Cardiac muscle cell (in vitro differentiated cells and primary cell): ENCODE data around the gene CATSPERD. TPM values are rescaled to one million over a fixed set of nuclear protein-coding genes. Genes with fewer than 3 reads are reported as not detected.
"Not testable (repeated sequence)": the region's sequence is repeated elsewhere in the genome, so short reads cannot be mapped to it uniquely, and the experiment has no call there.

Source experiments
- DNase-seq, 2 donors: peaks; one replicate each; pipeline versions ENCODE4 v3.0.0 to v3.0.0-alpha.2; 2010 to 2017; ENCODE audit warnings: low read depth in 1 of 2, low spot score in 1 of 2
- H3K27ac ChIP-seq: fragments of 200-600 bp; sonication (generic); 2 replicates; pipeline ENCODE4 v1.5.1; 2016
- H3K27me3 ChIP-seq: fragments of 200-600 bp; sonication (generic); 2 replicates; pipeline ENCODE4 v1.6.0; 2016; ENCODE audit warnings: control low read depth
- H3K36me3 ChIP-seq: fragments of 200-600 bp; sonication (generic); 2 replicates; pipeline ENCODE4 v1.5.1; 2016; ENCODE audit warnings: control low read depth
- H3K4me1 ChIP-seq: fragments of 200-600 bp; sonication (generic); 2 replicates; pipeline ENCODE4 v1.8.1; 2017; ENCODE audit warnings: low read depth, mild to moderate bottlenecking, mixed run types
- H3K4me3 ChIP-seq: fragments of 200-600 bp; sonication (generic); 2 replicates; pipeline ENCODE4 v1.5.1; 2016; ENCODE audit warnings: mild to moderate bottlenecking
- H3K9me3 ChIP-seq: fragments of 200-600 bp; sonication (generic); 2 replicates; pipeline ENCODE4 v1.5.1; 2017; ENCODE audit warnings: low read depth, mild to moderate bottlenecking, control low read depth
- CTCF ChIP-seq: IDR thresholded peaks from 2 replicates; pipeline ENCODE4 v1.5.1; 2012; ENCODE audit warnings: low read depth, mild to moderate bottlenecking, low read length
- polyA plus RNA-seq: library from polyadenylated mRNA; unstranded; fragments of >200 nt; fragmentation: Nextera tagmentation; extraction: Ambion mirVana; gene quantifications from 2 replicates; pipeline ENCODE4 v1.2.1, GENCODE V29; 2016
- total RNA-seq: library from RNA; depleted of rRNA; stranded (reverse); fragments of >200 nt; gene quantifications from 2 replicates; pipeline ENCODE4 v1.2.3, GENCODE V29; 2016

The CATSPERD gene
- total and polyA plus RNA-seq, 2 experiments from 2014 or later: not detected

DNA sequence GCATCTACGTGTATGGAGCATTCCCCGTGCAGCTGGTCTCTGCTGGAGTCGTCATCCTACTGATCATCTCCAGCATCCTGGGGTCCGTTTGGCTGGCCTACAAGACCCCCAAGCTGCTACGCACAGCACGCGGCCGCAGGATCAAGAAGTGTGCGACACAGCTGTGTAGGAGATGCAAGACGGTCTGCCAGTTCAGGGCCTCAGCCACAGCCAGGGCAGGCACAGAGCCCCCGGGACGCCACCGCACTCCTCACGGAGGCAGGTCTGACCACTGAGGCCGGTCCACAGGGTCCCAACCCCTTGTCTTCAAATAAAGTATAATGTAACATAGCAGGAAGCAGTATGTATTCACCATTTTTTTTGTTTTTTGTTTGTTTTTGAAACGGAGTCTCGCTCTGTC is 58.0 kb downstream of the CATSPERD start:
- no peak for DNase-seq
- Histone ChIP-seq H3K4me1 (no peaks in the 10 kb centered on the region), H3K27me3 (no peaks in the 10 kb centered on the region), H3K27ac (no peak overlapping the region), H3K36me3 (no peaks in the 10 kb centered on the region), H3K9me3 (no peaks in the 10 kb centered on the region), H3K4me3 (no peak overlapping the region)
- no peak for TF ChIP-seq CTCF

- H3K4me3 ChIP-seq, H3K4me1 ChIP-seq, H3K9me3 ChIP-seq, DNase-seq, H3K27me3 ChIP-seq, H3K27ac ChIP-seq, H3K36me3 ChIP-seq: not testable (repeated sequence)
These were observed 60.5 kb downstream of the CATSPERD start for GRCh38 chr19:5780916-5781315.

- Histone ChIP-seq H3K4me1 (no peaks in the 10 kb centered on the region), H3K27me3 (no peaks in the 10 kb centered on the region), H3K27ac (no peak overlapping the region), H3K36me3 (peaks cover 5% of the 10 kb centered on the region), H3K9me3 (no peaks in the 10 kb centered on the region), H3K4me3 (no peak overlapping the region)
- DNase-seq: no peak
- TF ChIP-seq CTCF: no peak
These were observed 61.9 kb downstream of the CATSPERD start for GRCh38 chr19:5782322-5782721.

GRCh38 chr19:5782945-5783919 is 62.8 kb downstream of the CATSPERD start:
- Histone ChIP-seq H3K27ac (no peak overlapping the region), H3K4me1 (no peaks in the 10 kb centered on the region), H3K27me3 (no peaks in the 10 kb centered on the region), H3K36me3 (peaks cover 8% of the 10 kb centered on the region), H3K4me3 (no peak overlapping the region), H3K9me3 (no peaks in the 10 kb centered on the region)
- no peak for DNase-seq
- no peak for TF ChIP-seq CTCF

DNA sequence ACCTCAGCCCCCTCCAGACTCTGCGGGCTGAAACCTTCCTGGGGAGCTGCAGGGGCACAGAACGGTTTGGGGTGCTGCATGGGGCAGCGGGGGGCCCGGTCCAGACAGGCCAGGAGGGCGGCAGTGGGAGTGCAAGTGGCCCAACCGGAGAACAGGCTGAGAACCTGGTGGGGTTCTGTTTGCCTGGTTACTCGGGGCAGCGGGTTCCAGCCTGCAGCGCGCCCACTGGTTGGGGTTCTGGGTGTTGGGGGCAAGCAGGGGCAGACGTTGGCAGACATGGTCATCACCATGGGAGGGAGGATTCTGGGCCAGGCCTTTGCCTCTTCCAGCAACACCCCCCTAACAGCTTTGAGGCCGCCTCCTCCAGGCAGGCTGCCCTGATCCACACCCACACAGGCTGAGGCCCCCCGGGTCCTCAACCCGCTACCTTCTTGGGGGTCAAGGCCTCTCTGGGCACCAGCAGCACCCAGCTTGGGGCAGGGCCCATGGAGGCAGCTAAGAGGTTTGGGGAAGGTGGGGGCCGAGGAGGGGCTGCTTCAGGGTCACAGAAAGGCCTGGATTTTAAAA is 64.2 kb downstream of the CATSPERD start, which contains the start of gene PRR22:
TSS of gene PRR22 (minus strand) at position 166 of the 567 bp plus-strand sequence. CDS start at position 80, 86 bp downstream.
- H3K9me3 ChIP-seq: no peaks in the 10 kb centered on the region
- no peak for DNase-seq
- H3K36me3 ChIP-seq: peaks cover 16% of the 10 kb centered on the region
- H3K27me3 ChIP-seq: no peaks in the 10 kb centered on the region
- H3K4me1 ChIP-seq: no peaks in the 10 kb centered on the region
- TF ChIP-seq CTCF: no peak
- no peak within 1 kb of the TSS for H3K27ac ChIP-seq
- H3K4me3 ChIP-seq: no peak within 1 kb of the TSS

DNA sequence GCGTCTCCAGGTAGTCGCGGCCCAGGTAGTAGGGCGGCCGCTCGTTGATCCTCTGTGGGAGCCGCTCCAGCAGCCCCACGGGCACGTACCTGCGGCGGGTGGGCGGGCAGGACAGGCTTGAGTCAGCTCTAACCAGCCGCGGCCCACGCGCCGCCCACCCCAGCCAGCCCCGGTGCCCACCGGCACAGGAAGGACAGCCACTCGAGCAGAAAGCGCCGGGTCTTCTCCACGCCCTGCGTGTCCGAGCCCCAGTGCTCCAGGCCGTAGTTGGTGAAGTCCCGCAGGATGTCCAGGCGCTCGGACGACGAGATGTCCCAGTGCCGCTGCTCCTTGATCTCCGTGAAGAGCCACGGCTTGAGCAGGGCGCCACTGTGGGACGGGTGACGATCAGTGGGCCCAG is 65.0 kb downstream of the CATSPERD start:
- no peaks in the 10 kb centered on the region for H3K27me3 ChIP-seq
- no peak for TF ChIP-seq CTCF
- H3K9me3 ChIP-seq: no peaks in the 10 kb centered on the region
- no peak for DNase-seq
- no peaks in the 10 kb centered on the region for H3K4me1 ChIP-seq
- no peak overlapping the region for H3K27ac ChIP-seq
- no peak overlapping the region for H3K4me3 ChIP-seq
- peaks cover 16% of the 10 kb centered on the region for H3K36me3 ChIP-seq
